AG04449 (cell line): Measurements from ENCODE around the gene TNFSF4.

Experiments
- CTCF ChIA-PET: fragments of 350-600 bp; formaldehyde crosslinking; extraction: SDS; loops from one replicate; lab custom pipeline; 2021; ENCODE audit warnings: antibody characterized with exemption; lab: Yijun Ruan, JAX
- POLR2A ChIA-PET: fragments of 400-600, 350-600 bp; formaldehyde crosslinking; extraction: SDS; loops from one replicate; lab custom pipeline; 2020; ENCODE audit warnings: antibody characterized with exemption, inconsistent platforms; lab: Yijun Ruan, JAX
- DNase-seq: peaks from one replicate; pipeline ENCODE4 v3.0.0-alpha.2; 2010; ENCODE audit warnings: low read depth, low spot score
- H3K4me3 ChIP-seq: 2 replicates; pipeline ENCODE4 v1.5.1; 2011; ENCODE audit warnings: low read depth, mild to moderate bottlenecking, control low read depth, low read length
- CTCF ChIP-seq: IDR thresholded peaks from one replicate; pipeline ENCODE4 v1.5.1; 2011; ENCODE audit warnings: mild to moderate bottlenecking, moderate library complexity, low read length, control low read depth, inconsistent platforms; ENCODE audit not compliant: insufficient read depth; ENCODE audit errors: missing control alignments

TNFSF4 gene

DNA sequence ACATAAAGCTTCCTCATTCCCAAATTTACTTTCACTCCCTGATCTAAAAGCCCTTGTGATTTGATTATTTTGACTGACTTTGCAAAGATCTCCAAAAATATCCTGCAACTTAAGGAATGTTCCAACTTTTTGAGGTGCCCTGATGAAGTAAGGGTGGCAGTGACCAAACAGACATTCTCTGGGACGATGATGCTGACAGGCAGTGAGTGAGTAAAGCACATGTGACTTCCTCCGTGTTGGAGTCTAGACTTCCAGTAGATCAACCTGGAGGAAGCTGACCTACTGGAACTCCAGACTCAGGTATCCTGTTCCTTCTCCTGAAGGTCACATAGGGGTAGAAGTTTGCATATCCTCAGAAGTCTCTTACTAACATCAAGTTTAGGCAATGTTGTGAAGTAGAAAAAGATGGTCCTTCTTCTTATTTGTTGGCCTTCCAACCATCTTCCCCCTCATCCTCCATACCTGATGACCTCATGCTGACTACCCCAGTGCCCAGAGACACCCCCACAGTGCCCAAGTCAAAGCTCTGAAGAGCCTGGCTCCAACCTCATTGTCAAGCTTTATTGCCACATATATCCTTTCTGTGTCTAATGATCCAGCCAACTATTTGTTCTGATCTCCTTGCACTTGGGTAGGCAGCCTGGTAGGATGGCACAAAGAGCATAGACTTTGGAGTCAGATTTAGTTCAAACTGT, 16.0 kb downstream of the TNFSF4 start:
- POLR2A ChIA-PET, result no interaction called here
- no peak overlapping the region for H3K4me3 ChIP-seq
- DNase-seq, result no peak
- CTCF ChIA-PET, result interaction anchor here (0.6 to 1.8 kb wide), 5 partner anchors 9 to 449 kb away, joined by 3 to 8 read pairs (median 3); no protein-coding TSS in a partner anchor
- no peak for TF ChIP-seq CTCF

- no peak for DNase-seq
- H3K4me3 ChIP-seq, result no peak overlapping the region
- ChIA-PET POLR2A (no interaction called here), CTCF (interaction anchor here (1.0 to 1.8 kb wide), 5 partner anchors 11 to 448 kb away, joined by 3 to 8 read pairs (median 5); no protein-coding TSS in a partner anchor)
- TF ChIP-seq CTCF, result no peak
These were observed 16.8 kb downstream of the TNFSF4 start for GRCh38 chr1:173190101-173190936.

GRCh38 chr1:173187671-173188237, 19.4 kb downstream of the TNFSF4 start:
- no peak for DNase-seq
- H3K4me3 ChIP-seq, result no peak overlapping the region
- ChIA-PET CTCF (no interaction called here), POLR2A (no interaction called here)
- no peak for TF ChIP-seq CTCF

GRCh38 chr1:173181791-173182190, 25.3 kb downstream of the TNFSF4 start:
- ChIA-PET POLR2A (no interaction called here), CTCF (interaction anchor here (1.1 to 1.4 kb wide), 2 partner anchors 20 to 439 kb away, joined by 3 read pairs; no protein-coding TSS in a partner anchor)
- no peak overlapping the region for H3K4me3 ChIP-seq
- DNase-seq, result no peak
- no peak for TF ChIP-seq CTCF

GRCh38 chr1:173176246-173176645, 30.9 kb downstream of the TNFSF4 start:
- no peak for DNase-seq
- CTCF ChIA-PET, result interaction anchor here (0.7 to 1.7 kb wide), 2 partner anchors 14 to 22 kb away, joined by 3 to 6 read pairs; no protein-coding TSS in a partner anchor
- no peak for TF ChIP-seq CTCF

More at GRCh38 chr1:173176246-173176645, 30.9 kb downstream of the TNFSF4 start:
- no peak overlapping the region for H3K4me3 ChIP-seq
- POLR2A ChIA-PET, result no interaction called here
